Measurements from ENCODE around the gene LRRTM4.

- TF ChIP-seq POLR2AphosphoS5 (IDR thresholded peaks at IDR 0.05; ENCODE audit: low read depth): no peak
- TF ChIP-seq, protein P1, sequence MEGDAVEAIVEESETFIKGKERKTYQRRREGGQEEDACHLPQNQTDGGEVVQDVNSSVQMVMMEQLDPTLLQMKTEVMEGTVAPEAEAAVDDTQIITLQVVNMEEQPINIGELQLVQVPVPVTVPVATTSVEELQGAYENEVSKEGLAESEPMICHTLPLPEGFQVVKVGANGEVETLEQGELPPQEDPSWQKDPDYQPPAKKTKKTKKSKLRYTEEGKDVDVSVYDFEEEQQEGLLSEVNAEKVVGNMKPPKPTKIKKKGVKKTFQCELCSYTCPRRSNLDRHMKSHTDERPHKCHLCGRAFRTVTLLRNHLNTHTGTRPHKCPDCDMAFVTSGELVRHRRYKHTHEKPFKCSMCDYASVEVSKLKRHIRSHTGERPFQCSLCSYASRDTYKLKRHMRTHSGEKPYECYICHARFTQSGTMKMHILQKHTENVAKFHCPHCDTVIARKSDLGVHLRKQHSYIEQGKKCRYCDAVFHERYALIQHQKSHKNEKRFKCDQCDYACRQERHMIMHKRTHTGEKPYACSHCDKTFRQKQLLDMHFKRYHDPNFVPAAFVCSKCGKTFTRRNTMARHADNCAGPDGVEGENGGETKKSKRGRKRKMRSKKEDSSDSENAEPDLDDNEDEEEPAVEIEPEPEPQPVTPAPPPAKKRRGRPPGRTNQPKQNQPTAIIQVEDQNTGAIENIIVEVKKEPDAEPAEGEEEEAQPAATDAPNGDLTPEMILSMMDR (conservative IDR thresholded peaks at IDR 0.05; ENCODE audit: low read depth in 2 of 2): no peak
- TF ChIP-seq EZH2 (IDR thresholded peaks at IDR 0.05; ENCODE audit: low read depth, unreplicated experiment): no peak
- no peak for TF ChIP-seq ZNF114 (CRISPR knock-in tag; IDR thresholded peaks at IDR 0.05)
- no peak for TF ChIP-seq CREB1 (CRISPR knock-in tag; IDR thresholded peaks at IDR 0.05; ENCODE audit: low read depth)
- TF ChIP-seq EZH2phosphoT487 (IDR thresholded peaks at IDR 0.05; ENCODE audit: unreplicated experiment): no peak
- no peak for TF ChIP-seq JUNB (IDR thresholded peaks at IDR 0.05; ENCODE audit: unreplicated experiment)
- TF ChIP-seq, protein P2, sequence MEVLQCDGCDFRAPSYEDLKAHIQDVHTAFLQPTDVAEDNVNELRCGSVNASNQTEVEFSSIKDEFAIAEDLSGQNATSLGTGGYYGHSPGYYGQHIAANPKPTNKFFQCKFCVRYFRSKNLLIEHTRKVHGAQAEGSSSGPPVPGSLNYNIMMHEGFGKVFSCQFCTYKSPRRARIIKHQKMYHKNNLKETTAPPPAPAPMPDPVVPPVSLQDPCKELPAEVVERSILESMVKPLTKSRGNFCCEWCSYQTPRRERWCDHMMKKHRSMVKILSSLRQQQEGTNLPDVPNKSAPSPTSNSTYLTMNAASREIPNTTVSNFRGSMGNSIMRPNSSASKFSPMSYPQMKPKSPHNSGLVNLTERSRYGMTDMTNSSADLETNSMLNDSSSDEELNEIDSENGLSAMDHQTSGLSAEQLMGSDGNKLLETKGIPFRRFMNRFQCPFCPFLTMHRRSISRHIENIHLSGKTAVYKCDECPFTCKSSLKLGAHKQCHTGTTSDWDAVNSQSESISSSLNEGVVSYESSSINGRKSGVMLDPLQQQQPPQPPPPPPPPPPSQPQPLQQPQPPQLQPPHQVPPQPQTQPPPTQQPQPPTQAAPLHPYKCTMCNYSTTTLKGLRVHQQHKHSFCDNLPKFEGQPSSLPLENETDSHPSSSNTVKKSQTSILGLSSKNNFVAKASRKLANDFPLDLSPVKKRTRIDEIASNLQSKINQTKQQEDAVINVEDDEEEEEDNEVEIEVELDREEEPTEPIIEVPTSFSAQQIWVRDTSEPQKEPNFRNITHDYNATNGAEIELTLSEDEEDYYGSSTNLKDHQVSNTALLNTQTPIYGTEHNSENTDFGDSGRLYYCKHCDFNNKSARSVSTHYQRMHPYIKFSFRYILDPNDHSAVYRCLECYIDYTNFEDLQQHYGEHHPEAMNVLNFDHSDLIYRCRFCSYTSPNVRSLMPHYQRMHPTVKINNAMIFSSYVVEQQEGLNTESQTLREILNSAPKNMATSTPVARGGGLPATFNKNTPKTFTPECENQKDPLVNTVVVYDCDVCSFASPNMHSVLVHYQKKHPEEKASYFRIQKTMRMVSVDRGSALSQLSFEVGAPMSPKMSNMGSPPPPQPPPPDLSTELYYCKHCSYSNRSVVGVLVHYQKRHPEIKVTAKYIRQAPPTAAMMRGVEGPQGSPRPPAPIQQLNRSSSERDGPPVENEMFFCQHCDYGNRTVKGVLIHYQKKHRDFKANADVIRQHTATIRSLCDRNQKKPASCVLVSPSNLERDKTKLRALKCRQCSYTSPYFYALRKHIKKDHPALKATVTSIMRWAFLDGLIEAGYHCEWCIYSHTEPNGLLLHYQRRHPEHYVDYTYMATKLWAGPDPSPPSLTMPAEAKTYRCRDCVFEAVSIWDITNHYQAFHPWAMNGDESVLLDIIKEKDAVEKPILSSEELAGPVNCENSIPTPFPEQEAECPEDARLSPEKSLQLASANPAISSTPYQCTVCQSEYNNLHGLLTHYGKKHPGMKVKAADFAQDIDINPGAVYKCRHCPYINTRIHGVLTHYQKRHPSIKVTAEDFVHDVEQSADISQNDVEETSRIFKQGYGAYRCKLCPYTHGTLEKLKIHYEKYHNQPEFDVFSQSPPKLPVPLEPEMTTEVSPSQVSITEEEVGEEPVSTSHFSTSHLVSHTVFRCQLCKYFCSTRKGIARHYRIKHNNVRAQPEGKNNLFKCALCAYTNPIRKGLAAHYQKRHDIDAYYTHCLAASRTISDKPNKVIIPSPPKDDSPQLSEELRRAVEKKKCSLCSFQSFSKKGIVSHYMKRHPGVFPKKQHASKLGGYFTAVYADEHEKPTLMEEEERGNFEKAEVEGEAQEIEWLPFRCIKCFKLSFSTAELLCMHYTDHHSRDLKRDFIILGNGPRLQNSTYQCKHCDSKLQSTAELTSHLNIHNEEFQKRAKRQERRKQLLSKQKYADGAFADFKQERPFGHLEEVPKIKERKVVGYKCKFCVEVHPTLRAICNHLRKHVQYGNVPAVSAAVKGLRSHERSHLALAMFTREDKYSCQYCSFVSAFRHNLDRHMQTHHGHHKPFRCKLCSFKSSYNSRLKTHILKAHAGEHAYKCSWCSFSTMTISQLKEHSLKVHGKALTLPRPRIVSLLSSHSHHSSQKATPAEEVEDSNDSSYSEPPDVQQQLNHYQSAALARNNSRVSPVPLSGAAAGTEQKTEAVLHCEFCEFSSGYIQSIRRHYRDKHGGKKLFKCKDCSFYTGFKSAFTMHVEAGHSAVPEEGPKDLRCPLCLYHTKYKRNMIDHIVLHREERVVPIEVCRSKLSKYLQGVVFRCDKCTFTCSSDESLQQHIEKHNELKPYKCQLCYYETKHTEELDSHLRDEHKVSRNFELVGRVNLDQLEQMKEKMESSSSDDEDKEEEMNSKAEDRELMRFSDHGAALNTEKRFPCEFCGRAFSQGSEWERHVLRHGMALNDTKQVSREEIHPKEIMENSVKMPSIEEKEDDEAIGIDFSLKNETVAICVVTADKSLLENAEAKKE (CRISPR knock-in tag; IDR thresholded peaks at IDR 0.05): no peak
- no peak for TF ChIP-seq REST (IDR thresholded peaks at IDR 0.05; ENCODE audit: unreplicated experiment)
- TF ChIP-seq, protein P3, sequence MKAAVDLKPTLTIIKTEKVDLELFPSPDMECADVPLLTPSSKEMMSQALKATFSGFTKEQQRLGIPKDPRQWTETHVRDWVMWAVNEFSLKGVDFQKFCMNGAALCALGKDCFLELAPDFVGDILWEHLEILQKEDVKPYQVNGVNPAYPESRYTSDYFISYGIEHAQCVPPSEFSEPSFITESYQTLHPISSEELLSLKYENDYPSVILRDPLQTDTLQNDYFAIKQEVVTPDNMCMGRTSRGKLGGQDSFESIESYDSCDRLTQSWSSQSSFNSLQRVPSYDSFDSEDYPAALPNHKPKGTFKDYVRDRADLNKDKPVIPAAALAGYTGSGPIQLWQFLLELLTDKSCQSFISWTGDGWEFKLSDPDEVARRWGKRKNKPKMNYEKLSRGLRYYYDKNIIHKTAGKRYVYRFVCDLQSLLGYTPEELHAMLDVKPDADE (IDR thresholded peaks at IDR 0.05): no peak
- no peak for TF ChIP-seq STAT1 (IDR thresholded peaks at IDR 0.05; ENCODE audit: unreplicated experiment)
- no peak for TF ChIP-seq NANOG (IDR thresholded peaks at IDR 0.05; ENCODE audit: borderline replicate concordance)
- no peak for TF ChIP-seq ZNF331 (CRISPR knock-in tag; IDR thresholded peaks at IDR 0.05; ENCODE audit: low read depth)
These were observed 659.3 kb downstream of the LRRTM4 start for GRCh38 chr2:76862901-76863300.
